Stimulated activated CD4-positive, alpha-beta T cell treated with anti-CD3 and anti-CD28 coated beads, Interleukin-1b, Interleukin-23, amount 100 ng/mL, for 4 hours (primary cell): ENCODE results near the gene RRP8.

Experiments
- DNase-seq, 2 donors: peaks; one replicate each; pipeline ENCODE4 v3.0.0-alpha.2; 2020; ENCODE audit warnings: low read depth in 2 of 2

RRP8 gene

DNA sequence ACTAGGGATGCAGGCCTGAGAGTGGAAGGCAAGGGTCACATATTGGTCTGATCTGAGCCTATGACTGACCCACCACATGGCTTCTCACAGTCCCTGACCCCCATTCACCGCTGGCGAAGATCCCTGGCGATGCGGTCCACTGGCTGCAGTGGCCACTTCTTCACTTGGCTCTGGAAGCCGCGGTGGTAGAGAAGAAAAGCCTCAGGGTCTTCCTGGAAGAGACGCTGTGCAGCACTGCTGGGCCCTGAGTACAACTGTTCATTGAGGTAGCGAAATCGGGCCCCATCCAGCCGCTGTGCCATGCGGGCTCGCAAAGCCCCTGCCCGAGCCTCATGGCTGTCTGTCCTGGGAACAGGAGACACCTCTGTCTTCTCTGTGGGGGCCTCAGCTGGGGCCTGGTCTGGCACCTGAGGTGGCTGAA, 2.4 kb downstream of the RRP8 start:
- no peak for DNase-seq

DNA sequence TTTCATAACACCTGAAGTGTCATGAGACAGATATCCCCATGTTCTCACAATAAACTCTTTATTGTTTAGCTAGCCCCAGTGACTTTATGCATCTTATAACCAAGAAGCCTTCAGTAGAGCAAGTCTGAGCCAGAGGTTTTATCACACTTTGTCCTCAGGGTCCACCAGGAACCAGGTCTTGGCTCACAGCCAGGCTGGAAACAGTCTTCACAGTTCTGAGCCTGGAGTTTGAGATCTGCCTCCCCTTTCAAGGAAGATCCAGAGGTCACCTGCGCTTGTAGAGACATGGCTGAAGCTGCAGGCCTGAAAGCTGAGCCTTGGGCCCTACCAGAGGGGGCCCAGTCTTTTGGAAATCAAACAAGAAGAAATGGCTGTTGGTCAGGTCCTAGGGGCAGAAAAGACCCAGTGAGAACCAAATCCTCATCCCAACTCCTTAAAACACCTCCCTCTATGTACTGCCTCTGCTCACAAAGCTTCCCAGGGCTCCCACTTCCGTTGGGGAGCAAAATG, 3.5 kb downstream of the RRP8 start:
- no peak for DNase-seq

- no peak for DNase-seq
Measured at GRCh38 chr11:6599449-6599848, 4.0 kb downstream of the RRP8 start.

DNA sequence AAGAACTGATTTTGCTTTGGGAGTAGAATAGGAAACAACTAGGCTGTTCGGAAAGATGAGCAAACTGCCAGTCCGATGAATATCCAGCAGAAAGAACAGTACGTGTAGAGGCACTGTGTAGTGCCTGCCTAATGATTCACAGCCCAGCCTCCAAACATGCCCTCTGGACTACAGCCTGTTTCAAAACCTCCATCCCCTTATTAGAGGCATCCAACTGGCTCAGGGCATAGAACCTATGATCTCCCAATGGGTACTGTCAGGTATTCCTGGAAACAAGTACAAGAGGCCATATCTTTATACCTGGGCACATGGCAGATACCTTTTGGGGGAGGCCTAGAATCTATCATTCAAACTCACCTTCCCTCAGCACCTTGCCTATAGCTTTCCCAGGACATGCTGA, 4.9 kb downstream of the RRP8 start:
- DNase-seq, result no peak

DNA sequence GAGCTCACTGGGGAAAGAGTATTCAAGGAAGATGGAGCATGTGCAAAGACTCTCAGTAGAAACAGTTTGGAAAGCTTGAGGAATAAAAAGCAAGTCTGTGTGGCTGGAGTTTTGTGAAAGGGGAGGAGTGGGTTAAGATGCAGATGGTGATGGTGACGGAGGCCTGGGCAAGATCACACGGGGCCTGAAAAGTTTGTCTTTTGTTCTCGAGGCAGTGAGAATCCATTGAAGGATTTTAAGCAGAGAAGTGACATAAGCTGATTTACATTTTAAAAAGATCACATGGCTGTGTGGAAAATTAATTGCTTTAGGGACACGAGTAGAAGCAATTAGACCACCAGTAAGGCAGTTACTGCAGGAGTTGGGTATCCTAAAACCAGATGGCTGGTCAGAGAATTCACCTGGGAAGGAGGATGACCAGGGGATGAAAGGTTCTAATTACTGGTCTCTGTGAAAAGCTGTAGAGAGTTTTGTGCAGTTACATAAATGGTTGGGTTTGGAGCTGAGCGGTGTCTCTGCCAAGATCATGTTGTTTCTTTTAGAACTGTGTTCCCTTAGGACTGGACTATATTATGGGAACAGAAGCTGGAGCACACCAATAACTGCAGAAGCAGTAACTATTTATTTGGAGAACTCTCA, 7.1 kb downstream of the RRP8 start:
- DNase-seq, result no peak

DNA sequence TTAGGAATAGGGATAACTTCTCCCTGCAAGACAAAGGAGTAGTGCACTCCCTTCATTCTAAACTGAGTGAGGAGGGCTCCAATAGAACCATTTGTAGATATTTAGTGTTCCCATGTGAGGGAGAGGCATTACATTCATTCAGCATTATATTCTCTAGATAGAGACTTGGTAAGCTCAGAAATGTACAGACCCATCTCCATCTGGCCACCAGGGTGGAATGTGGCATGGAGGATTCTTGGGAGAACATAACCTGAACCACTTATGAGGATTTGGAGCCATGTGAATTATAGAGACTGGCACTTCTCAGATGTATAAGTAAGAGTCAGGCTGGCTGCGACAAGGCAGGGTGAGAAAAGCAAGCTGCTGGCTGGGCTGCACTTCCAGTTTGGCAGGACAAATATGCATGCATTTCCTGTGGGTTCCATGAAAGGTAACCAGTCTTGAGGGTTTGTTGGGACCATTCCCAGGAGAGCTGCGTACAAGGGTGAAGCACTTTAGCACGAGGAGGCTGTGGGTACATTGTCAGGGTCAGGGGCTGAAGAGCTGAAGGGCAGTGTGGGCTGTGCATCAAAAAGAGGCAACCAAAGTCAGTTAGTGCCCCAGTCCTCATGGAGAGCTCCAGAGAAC, 9.2 kb downstream of the RRP8 start:
- DNase-seq, result no peak

DNA sequence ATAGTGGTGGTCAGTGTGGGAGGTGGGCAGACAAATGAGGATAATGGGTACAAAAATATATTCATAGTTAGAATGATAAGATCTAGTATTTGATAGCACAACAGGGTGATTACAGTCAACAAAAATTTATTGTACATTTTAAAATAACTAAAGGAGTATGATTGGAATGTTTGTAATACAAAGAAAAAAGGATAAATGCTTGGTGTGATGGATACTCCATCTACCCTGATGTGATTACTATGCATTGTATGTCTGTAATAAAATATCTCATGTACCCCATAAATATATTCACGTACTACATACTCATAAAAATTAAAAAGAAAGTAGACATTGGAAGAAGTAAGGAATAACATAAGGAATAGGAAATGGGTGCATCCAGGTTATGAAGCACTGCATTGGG, 15.4 kb downstream of the RRP8 start:
- no peak for DNase-seq

GRCh38 chr11:6587360-6587953, 16.0 kb downstream of the RRP8 start:
- DNase-seq, result no peak

- DNase-seq, result no peak
Measured at GRCh38 chr11:6586434-6587359, 16.7 kb downstream of the RRP8 start.

DNA sequence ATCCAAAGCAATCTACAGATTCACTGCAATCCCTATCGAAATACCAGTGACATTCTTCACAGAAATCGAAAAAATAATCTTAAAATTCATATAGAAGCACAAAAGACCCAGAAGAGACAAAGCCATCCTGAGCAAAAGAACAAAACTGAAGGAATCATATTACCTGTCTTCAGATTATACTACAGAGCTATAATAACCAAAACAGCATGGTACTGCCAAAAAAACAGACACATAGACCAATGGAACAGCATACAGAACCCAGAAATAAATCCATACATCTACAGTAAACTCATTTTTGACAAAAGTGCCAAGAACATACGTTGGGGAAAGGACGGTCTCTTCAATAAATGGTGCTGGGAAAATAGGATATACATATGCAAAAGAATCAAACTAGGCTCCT, 18.9 kb downstream of the RRP8 start:
- DNase-seq, result no peak

DNA sequence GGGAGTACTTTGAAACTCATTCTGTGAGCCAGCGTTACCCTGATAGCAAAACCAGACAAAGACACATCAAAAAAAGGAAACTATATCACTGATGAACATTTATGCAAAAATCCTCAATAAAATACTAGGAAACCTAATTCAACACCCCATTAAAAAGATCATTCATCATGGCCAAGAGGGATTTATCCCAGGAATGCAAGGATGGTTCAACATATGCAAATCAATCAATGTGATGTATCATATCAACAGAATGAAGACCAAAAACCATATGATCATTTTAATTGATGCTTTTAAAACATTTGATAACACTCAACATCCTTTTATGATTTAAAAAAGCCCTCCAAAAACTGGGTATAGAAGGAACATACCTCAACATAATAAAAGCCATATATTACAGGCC, 19.8 kb downstream of the RRP8 start:
- no peak for DNase-seq

GRCh38 chr11:6579681-6580080, 23.7 kb downstream of the RRP8 start:
- no peak for DNase-seq

GRCh38 chr11:6578134-6578533, 25.3 kb downstream of the RRP8 start:
- no peak for DNase-seq

- no peak for DNase-seq
Measured at GRCh38 chr11:6576471-6577373, 26.7 kb downstream of the RRP8 start.

DNA sequence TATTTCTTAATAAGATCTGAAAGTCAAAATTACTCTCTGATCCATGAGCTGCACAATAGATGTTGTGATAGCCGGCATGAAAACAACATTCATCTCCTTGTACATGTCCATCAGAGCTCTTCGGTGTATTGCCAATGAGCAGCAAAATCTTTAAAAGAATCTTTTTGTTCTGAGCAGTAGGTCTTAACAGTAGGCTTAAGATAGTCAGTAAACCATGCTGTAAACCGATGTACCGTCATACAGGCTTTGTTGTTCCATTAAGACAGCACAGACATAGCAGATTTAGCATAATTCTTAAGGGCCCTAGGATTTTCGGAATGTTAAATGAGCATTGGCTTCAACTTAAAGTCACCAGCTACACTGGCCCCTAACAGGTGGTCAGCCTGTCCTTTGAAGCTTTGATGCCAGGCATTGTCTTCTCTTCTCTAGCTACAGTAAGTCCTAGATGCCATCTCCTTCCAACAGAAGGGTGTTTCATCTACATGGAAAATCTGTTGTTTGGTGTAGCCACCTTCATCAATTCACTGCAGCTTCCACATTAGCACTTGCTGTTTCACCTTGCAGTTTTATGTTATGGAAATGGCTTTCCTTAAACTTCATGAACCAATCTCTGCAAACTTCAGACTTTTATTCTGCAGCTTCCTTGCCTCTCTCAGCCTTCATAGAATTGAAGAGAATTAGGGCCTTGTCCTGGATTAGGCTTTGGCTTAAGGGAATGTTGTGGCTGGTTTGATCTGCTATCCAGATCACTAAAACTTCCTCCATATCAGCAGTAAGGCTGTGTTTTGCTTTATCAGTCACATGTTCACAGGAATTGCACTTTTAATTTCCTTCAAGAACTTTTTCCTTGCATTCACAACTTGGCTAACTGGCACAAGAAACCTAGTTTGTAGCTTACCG, 28.4 kb downstream of the RRP8 start:
- no peak for DNase-seq

- no peak for DNase-seq
Measured at GRCh38 chr11:6572215-6572614, 31.2 kb downstream of the RRP8 start.

DNA sequence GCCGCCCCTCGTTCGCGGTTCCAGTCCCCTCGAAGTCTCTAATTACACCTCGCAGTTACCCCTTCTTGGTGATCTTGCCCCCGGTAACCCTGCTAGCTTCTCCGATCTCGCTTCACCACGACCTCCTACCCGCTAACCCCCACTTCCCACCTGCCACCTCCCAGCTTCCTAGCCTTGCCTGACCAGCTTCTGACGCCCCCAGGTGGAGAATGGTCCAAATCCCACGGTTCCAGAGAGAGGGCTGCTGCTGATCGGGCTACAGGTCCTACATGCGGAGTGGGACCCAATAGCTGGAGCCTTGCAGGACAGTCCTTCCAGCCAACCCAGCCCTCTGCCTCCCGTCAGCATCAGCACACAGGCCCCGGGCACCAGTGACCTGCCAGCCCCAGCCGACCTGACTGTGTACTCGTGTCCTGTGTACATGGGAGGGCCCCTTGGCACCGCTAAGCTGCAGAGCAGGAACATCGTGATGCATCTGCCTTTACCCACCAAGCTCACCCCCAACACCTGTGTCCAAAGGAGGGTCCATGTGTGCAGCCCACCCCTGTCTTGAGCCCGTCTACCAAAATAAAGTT, 31.9 kb downstream of the RRP8 start:
- no peak for DNase-seq

- no peak for DNase-seq
Measured at GRCh38 chr11:6570691-6571427, 32.6 kb downstream of the RRP8 start.

- DNase-seq, result no peak
Measured at GRCh38 chr11:6569706-6570105, 33.7 kb downstream of the RRP8 start.
